C4-2B (cell line): ENCODE results near the gene ABCC6.

Experiments
- H3K27ac ChIP-seq: fragments of 450-650 bp; 2 replicates; pipeline ENCODE4 v1.5.1; 2017
- CTCF ChIP-seq: fragments of 450-650 bp; conservative IDR thresholded peaks from 2 replicates; pipeline ENCODE4 v1.5.1; 2017; ENCODE audit warnings: mild to moderate bottlenecking
- ZFX ChIP-seq: fragments of 450-650 bp; IDR thresholded peaks from 2 replicates; pipeline ENCODE4 v1.6.1; 2017

The ABCC6 gene

GRCh38 chr16:16118337-16118736 lies 105.0 kb downstream of the ABCC6 start:
- TF ChIP-seq CTCF (no peak), ZFX (no peak)

DNA sequence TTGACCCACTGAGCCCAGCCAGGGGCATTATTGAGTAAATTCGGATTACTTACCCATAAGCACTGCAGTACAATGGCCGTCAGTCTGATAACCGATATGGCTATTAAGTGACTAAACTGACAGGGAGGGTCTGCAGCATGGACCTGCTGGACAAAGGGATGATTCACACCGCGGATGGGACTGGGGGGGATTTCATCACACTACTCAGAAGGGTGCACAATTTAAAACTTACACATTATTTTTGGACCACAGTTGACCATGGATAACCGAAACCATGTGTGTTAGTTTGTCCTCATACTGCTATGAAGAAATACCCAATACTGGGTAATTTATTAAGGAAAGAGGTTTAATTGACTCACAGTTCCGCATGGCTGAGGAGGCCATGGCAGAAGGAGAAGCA lies 106.5 kb downstream of the ABCC6 start:
- H3K27ac ChIP-seq, result no peak overlapping the region
- no peak for TF ChIP-seq CTCF
- TF ChIP-seq ZFX, result no peak

More at GRCh38 chr16:16118337-16118736, 105.0 kb downstream of the ABCC6 start:
- no peak overlapping the region for H3K27ac ChIP-seq

- no peak overlapping the region for H3K27ac ChIP-seq
- no peak for TF ChIP-seq ZFX
- TF ChIP-seq CTCF, result no peak
These were observed 110.2 kb downstream of the ABCC6 start for GRCh38 chr16:16113076-16113475.

- TF ChIP-seq ZFX, result no peak
- H3K27ac ChIP-seq, result no peak overlapping the region
These were observed 110.7 kb downstream of the ABCC6 start for GRCh38 chr16:16112450-16113053.

GRCh38 chr16:16111639-16112038 lies 111.7 kb downstream of the ABCC6 start:
- no peak for TF ChIP-seq CTCF
- no peak for TF ChIP-seq ZFX
- no peak overlapping the region for H3K27ac ChIP-seq

DNA sequence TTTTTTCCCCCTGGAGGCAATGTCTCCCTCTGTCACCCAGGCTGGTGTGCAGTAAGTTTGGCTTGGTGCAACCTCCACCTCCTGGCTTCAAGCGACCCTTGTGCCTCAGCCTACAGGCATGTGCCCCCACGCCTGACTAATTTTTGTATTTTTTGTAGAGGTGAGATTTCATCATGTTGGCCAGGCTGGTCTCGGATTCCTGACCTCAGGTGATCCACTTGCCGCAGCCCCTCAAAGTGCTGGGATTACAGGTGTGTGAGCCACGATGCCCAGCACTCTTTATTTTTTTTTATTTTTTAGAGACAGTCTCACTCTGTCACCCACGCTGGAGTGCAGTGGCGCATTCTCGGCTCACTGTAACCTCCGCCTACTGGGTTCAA lies 113.2 kb downstream of the ABCC6 start:
- TF ChIP-seq ZFX, result no peak
- TF ChIP-seq CTCF, result no peak
- H3K27ac ChIP-seq, result no peak overlapping the region

- TF ChIP-seq CTCF (no peak), ZFX (no peak)
- no peak overlapping the region for H3K27ac ChIP-seq
These were observed 113.7 kb downstream of the ABCC6 start for GRCh38 chr16:16109453-16110110.

- H3K27ac ChIP-seq, result no peak overlapping the region
- TF ChIP-seq ZFX, result no peak
- no peak for TF ChIP-seq CTCF
These were observed 114.5 kb downstream of the ABCC6 start for GRCh38 chr16:16108759-16109158.
